HepG2 (cell line): Measurements from ENCODE around the gene CD44. TPM values are rescaled to one million over a fixed set of nuclear protein-coding genes. Genes with fewer than 3 reads are reported as not detected.
A peak's percentile ranks its signal among the peaks of the same experiment; 100 is the strongest.

Source experiments
- DPF2 ChIP-seq: sonication (generic); formaldehyde crosslinking; IDR thresholded peaks from 2 replicates; pipeline ENCODE4 v1.4.0; 2020; ENCODE audit warnings: mild to moderate bottlenecking, low read depth, missing genetic modification reagents, borderline replicate concordance
- FOXO1 ChIP-seq: sonication (generic); formaldehyde crosslinking; IDR thresholded peaks from 2 replicates; pipeline ENCODE4 v1.4.0; 2020; ENCODE audit warnings: missing genetic modification reagents
- HDAC6 ChIP-seq: fragments of 200-600 bp; sonication (generic); IDR thresholded peaks from 2 replicates; pipeline ENCODE4 v1.7.0; 2017; ENCODE audit warnings: mild to moderate bottlenecking, antibody characterized with exemption, low read length, low read depth
- MAZ ChIP-seq, 2 experiments: sonication (generic) in 1 of 2; formaldehyde crosslinking in 1 of 2; IDR thresholded peaks; 2 replicates each; pipeline versions ENCODE4 v1.5.0 to v1.6.1; 2012 to 2020; ENCODE audit warnings: low read depth in 2 of 2, mild to moderate bottlenecking in 2 of 2, borderline replicate concordance in 1 of 2, improper control_type of control experiment in 1 of 2, low read length in 1 of 2, missing genetic modification reagents in 1 of 2, moderate library complexity in 1 of 2
- MED1 ChIP-seq: sonication (generic); formaldehyde crosslinking; IDR thresholded peaks from 2 replicates; pipeline ENCODE4 v1.4.0; 2020; ENCODE audit warnings: missing genetic modification reagents
- NFIB ChIP-seq: sonication (generic); formaldehyde crosslinking; IDR thresholded peaks from 2 replicates; pipeline ENCODE4 v1.9.0; 2021; ENCODE audit warnings: missing genetic modification reagents, mild to moderate bottlenecking, borderline replicate concordance
- NR1H2 ChIP-seq: sonication (generic); formaldehyde crosslinking; IDR thresholded peaks from 2 replicates; pipeline ENCODE4 v1.8.1; 2022; ENCODE audit warnings: low read depth, missing genetic modification reagents, borderline replicate concordance
- SKI ChIP-seq: fragments of 450-650 bp; IDR thresholded peaks from one replicate; pipeline ENCODE4 v1.6.1; 2018; ENCODE audit warnings: mild to moderate bottlenecking; ENCODE audit not compliant: partially characterized antibody
- ZNF136 ChIP-seq: sonication (generic); formaldehyde crosslinking; IDR thresholded peaks from 2 replicates; pipeline ENCODE4 v1.8.1; 2022; ENCODE audit warnings: low read depth, mild to moderate bottlenecking, moderate library complexity, missing genetic modification reagents
- ZNF205 ChIP-seq: IDR thresholded peaks from 2 replicates; pipeline ENCODE4 v1.6.1; 2018; ENCODE audit warnings: missing biosample characterization, missing genetic modification reagents
- ZNF383 ChIP-seq: sonication (generic); formaldehyde crosslinking; IDR thresholded peaks from 2 replicates; pipeline ENCODE4 v1.4.0; 2020; ENCODE audit warnings: missing genetic modification reagents, mild to moderate bottlenecking, borderline replicate concordance
- ZNF530 ChIP-seq: sonication (generic); formaldehyde crosslinking; IDR thresholded peaks from 2 replicates; pipeline ENCODE4 v1.5.0; 2020; ENCODE audit warnings: low read depth, mild to moderate bottlenecking, missing genetic modification reagents
- ZNF577 ChIP-seq: sonication (generic); formaldehyde crosslinking; IDR thresholded peaks from 2 replicates; pipeline ENCODE4 v1.4.0; 2020; ENCODE audit warnings: mild to moderate bottlenecking, low read depth, missing genetic modification reagents, borderline replicate concordance
- ZNF703 ChIP-seq: sonication (generic); formaldehyde crosslinking; IDR thresholded peaks from 2 replicates; pipeline ENCODE4 v1.5.1; 2020; ENCODE audit warnings: missing genetic modification reagents, mild to moderate bottlenecking, moderate library complexity, borderline replicate concordance
- polyA plus RNA-seq, 8 experiments: library from polyadenylated mRNA; depleted of rRNA in 3 of 8; stranded (reverse) in 7 of 8; unstranded in 1 of 8; fragments of >200 nt; fragmentation: Illumina TruSeq in 4 of 8; extraction: Trizol in 4 of 8; gene quantifications; 2 replicates each; pipeline versions ENCODE4 v1.2.1 to v1.2.3, GENCODE V29; 2011 to 2016; ENCODE audit warnings: low read depth in 4 of 8, missing spikeins in 1 of 8, mixed read lengths in 1 of 8; ENCODE audit not compliant: insufficient read depth in 1 of 8
- total RNA-seq, 5 experiments: library from RNA; depleted of rRNA; stranded (reverse); fragments of >200 nt; fragmentation: Illumina TruSeq; extraction: Trizol; gene quantifications; 2 replicates each; pipeline ENCODE4 v1.2.3, GENCODE V29; 2016; ENCODE audit warnings: low read depth in 1 of 5
- TF ChIP-seq, protein P1 (sequence below): sonication (generic); formaldehyde crosslinking; IDR thresholded peaks from 2 replicates; pipeline ENCODE4 v1.8.0; 2022; ENCODE audit warnings: mild to moderate bottlenecking, missing genetic modification reagents, borderline replicate concordance
- TF ChIP-seq, protein P2 (sequence below): sonication (generic); formaldehyde crosslinking; IDR thresholded peaks from 2 replicates; pipeline ENCODE4 v1.5.0; 2020; ENCODE audit warnings: mild to moderate bottlenecking, missing genetic modification reagents
- TF ChIP-seq, protein P3 (sequence below): sonication (generic); formaldehyde crosslinking; IDR thresholded peaks from 2 replicates; pipeline ENCODE4 v1.5.1; 2020; ENCODE audit warnings: mild to moderate bottlenecking, missing genetic modification reagents, borderline replicate concordance
- TF ChIP-seq, protein P4 (sequence below): sonication (generic); formaldehyde crosslinking; IDR thresholded peaks from 2 replicates; pipeline ENCODE4 v1.8.0; 2022; ENCODE audit warnings: mild to moderate bottlenecking, missing genetic modification reagents, moderate library complexity

The CD44 gene
- total and polyA plus RNA-seq, 2 of the 13 experiments (the other 11 are each of a cell fraction or from before 2014, with no cell fraction given): 0.02 to 0.11 TPM

DNA sequence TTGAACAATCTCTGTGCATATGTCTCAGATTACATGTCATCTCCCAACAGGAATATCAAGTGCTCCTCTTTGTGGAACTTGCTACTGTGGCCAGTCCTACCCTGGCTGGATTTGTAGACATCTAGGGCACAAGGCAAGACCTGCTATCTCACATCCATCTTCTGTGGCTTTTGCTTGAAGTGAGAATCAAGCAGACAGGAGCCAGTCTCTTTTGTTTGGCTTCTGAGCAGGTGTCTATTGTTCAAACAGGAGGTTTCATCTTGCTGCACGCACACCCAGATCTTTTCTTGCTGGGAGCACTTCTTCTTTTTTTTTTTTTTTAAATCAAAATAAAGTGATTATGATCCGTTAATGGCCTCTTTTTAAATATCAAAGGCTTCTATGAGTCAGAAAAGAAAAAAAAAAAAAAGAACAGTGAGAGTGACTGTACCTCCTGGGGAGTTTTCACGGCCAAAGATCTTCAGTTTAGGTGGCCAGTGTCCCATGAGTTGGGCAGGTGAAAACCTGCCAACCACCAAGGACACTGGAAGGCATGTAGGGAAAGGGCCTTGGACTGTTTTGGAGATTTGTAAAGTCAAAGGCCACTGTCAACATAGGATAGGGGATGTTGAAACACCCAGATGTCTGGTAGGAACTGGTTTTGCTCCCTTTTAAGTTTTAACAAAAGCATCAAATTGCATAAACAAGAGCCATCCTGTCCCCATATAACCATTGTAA, 78.1 kb downstream of the CD44 start (continued):
- no peak for TF ChIP-seq ZNF136 (CRISPR knock-in tag)
- no peak for TF ChIP-seq DPF2
- peak; percentile 60 for TF ChIP-seq MED1 (CRISPR knock-in tag)
- TF ChIP-seq MAZ (IDR thresholded peaks at IDR 0.05; ENCODE audit: borderline replicate concordance, low read depth, low read length): no peak
- no peak for TF ChIP-seq MAZ (CRISPR knock-in tag; IDR thresholded peaks at IDR 0.05; ENCODE audit: low read depth)
- no peak for TF ChIP-seq ZNF205 (CRISPR knock-in tag)
- no peak for TF ChIP-seq ZNF530 (CRISPR knock-in tag)
- TF ChIP-seq, protein P1, sequence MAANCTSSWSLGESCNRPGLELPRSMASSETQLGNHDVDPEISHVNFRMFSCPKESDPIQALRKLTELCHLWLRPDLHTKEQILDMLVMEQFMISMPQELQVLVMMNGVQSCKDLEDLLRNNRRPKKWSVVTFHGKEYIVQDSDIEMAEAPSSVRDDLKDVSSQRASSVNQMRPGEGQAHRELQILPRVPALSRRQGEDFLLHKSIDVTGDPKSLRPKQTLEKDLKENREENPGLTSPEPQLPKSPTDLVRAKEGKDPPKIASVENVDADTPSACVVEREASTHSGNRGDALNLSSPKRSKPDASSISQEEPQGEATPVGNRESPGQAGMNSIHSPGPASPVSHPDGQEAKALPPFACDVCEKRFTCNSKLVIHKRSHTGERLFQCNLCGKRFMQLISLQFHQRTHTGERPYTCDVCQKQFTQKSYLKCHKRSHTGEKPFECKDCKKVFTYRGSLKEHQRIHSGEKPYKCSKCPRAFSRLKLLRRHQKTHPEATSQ (CRISPR knock-in tag): no peak
- no peak for TF ChIP-seq ZNF383 (CRISPR knock-in tag)
- TF ChIP-seq NR1H2 (CRISPR knock-in tag): no peak
- no peak for TF ChIP-seq SKI
- no peak for TF ChIP-seq HDAC6
- peak; percentile 55; the same call in 1 of the 2 replicates for TF ChIP-seq FOXO1 (CRISPR knock-in tag)
- TF ChIP-seq ZNF703: no peak
- TF ChIP-seq, protein P2, sequence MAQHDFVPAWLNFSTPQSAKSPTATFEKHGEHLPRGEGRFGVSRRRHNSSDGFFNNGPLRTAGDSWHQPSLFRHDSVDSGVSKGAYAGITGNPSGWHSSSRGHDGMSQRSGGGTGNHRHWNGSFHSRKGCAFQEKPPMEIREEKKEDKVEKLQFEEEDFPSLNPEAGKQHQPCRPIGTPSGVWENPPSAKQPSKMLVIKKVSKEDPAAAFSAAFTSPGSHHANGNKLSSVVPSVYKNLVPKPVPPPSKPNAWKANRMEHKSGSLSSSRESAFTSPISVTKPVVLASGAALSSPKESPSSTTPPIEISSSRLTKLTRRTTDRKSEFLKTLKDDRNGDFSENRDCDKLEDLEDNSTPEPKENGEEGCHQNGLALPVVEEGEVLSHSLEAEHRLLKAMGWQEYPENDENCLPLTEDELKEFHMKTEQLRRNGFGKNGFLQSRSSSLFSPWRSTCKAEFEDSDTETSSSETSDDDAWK (CRISPR knock-in tag): no peak
- no peak for TF ChIP-seq ZNF577 (CRISPR knock-in tag)
- TF ChIP-seq, protein P3, sequence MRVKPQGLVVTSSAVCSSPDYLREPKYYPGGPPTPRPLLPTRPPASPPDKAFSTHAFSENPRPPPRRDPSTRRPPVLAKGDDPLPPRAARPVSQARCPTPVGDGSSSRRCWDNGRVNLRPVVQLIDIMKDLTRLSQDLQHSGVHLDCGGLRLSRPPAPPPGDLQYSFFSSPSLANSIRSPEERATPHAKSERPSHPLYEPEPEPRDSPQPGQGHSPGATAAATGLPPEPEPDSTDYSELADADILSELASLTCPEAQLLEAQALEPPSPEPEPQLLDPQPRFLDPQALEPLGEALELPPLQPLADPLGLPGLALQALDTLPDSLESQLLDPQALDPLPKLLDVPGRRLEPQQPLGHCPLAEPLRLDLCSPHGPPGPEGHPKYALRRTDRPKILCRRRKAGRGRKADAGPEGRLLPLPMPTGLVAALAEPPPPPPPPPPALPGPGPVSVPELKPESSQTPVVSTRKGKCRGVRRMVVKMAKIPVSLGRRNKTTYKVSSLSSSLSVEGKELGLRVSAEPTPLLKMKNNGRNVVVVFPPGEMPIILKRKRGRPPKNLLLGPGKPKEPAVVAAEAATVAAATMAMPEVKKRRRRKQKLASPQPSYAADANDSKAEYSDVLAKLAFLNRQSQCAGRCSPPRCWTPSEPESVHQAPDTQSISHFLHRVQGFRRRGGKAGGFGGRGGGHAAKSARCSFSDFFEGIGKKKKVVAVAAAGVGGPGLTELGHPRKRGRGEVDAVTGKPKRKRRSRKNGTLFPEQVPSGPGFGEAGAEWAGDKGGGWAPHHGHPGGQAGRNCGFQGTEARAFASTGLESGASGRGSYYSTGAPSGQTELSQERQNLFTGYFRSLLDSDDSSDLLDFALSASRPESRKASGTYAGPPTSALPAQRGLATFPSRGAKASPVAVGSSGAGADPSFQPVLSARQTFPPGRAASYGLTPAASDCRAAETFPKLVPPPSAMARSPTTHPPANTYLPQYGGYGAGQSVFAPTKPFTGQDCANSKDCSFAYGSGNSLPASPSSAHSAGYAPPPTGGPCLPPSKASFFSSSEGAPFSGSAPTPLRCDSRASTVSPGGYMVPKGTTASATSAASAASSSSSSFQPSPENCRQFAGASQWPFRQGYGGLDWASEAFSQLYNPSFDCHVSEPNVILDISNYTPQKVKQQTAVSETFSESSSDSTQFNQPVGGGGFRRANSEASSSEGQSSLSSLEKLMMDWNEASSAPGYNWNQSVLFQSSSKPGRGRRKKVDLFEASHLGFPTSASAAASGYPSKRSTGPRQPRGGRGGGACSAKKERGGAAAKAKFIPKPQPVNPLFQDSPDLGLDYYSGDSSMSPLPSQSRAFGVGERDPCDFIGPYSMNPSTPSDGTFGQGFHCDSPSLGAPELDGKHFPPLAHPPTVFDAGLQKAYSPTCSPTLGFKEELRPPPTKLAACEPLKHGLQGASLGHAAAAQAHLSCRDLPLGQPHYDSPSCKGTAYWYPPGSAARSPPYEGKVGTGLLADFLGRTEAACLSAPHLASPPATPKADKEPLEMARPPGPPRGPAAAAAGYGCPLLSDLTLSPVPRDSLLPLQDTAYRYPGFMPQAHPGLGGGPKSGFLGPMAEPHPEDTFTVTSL (CRISPR knock-in tag): no peak
- no peak for TF ChIP-seq NFIB (CRISPR knock-in tag)
- TF ChIP-seq, protein P4, sequence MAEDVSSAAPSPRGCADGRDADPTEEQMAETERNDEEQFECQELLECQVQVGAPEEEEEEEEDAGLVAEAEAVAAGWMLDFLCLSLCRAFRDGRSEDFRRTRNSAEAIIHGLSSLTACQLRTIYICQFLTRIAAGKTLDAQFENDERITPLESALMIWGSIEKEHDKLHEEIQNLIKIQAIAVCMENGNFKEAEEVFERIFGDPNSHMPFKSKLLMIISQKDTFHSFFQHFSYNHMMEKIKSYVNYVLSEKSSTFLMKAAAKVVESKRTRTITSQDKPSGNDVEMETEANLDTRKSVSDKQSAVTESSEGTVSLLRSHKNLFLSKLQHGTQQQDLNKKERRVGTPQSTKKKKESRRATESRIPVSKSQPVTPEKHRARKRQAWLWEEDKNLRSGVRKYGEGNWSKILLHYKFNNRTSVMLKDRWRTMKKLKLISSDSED: no peak
